HG03064 (cell line): ENCODE data around the gene ZNF829.

ENCODE experiments used
- ATAC-seq: cut with Tn5 transposase; IDR thresholded peaks from one replicate; pipeline ENCODE4 v1.9.1; 2021; ENCODE audit warnings: low read depth; ENCODE audit not compliant: unreplicated experiment

ZNF829 gene

DNA sequence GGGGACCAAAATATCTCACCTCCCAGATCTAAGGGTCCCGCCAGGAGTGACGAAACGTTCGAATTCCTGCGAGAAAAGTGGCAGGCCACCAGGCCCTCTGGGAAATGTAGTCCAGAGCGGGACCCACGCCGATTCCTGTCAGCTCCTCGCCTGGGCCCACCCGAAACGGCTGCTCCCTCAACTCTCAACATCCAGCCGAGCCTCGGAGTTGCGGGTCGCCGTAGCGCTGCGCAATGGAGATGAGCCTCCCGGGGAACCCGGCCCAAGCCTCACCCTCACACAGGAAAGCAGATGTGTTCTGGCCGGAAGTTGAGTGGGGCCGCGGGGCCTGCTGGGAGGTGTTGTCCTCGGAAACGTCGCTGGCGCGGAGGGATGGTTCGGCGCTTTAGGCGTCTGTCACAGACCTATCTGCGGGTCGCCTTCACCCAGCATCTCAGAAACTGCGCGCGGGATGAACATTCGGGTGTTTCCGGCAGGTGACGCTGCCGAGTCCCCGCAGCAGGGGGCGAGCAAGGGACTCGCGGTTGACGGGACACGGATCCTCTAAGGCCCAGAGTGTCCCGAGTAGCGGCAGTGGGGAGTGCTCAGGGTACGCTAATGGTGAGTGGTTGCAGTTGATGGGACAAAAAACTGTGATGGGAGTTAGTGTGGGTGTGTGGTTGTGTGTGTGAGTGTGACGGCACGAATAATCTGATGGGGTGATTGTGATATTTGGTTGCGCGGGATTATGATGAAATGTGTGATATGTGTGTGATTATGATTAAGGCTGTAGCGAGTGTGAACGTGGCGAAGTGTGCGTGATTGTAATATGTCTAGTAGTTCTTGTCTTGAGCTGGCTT is at the start of gene ZNF829, which contains the start of gene ZNF568:
ZNF829 (minus strand) TSS at position 300 of the 839 bp plus-strand sequence. CDS start 1,124 bp downstream, outside the sequence.
ZNF568 (plus strand) TSS at position 341 of the 839 bp plus-strand sequence. CDS start 6,439 bp downstream, outside the sequence.
- peak; percentile 92 for ATAC-seq

DNA sequence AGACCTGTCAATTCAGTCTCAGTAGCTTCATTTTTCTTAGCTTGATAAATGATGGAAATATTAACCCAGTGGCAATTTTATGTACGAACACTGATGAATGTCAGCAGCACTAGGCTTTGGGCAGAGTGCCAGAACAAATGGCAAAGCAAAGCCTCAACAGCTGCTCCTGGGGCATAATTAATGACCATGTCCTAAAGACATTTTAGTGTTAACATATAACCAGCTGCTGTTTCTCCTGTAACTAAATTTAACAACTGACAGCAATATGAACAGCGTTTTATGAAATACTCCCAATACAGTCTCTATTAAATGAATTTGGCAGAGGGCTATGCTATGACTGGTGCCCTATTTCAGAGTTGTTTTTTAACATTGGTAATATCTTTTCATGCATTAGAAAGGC is 47.2 kb upstream of the ZNF829 start:
- no peak for ATAC-seq

DNA sequence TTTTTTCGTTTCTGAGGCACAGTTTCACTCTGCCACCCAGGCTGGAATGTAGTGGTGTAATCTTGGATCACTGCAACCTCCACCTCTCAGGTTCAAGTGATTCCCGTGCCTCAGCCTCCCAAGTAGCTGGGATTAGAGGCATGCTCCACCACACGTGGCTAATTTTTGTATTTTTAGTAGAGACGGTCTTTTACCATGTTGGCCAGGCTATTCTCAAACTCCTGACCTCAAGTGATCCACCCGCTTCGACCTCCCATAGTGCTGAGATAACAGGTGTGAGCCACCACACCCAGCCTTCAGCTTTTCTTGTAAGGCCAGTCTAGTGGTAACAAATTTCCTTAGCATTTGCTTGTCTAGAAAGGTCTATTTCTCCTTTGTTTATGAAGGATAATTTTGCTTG is 46.3 kb upstream of the ZNF829 start:
- no peak for ATAC-seq

DNA sequence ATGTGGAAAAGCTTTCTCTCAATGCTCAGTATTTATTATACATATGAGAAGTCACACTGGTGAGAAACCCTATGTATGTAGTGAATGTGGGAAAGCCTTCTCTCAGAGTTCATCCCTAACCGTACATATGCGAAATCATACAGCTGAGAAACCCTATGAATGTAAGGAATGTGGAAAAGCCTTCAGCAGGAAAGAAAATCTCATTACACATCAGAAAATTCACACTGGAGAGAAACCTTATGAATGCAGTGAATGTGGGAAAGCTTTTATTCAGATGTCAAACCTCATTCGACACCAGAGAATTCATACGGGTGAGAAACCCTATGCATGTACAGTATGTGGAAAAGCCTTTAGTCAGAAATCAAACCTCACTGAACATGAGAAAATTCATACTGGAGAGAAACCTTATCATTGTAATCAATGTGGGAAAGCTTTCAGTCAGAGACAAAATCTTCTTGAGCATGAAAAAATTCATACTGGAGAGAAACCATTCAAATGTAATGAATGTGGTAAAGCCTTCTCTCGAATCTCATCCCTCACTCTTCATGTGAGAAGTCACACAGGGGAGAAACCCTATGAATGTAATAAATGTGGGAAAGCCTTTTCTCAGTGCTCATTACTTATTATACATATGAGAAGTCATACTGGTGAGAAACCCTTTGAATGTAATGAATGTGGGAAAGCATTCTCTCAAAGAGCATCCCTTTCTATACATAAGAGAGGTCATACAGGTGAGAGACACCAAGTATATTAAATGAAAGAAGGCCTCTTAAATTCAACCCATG is 34.4 kb upstream of the ZNF829 start:
- ATAC-seq = no peak

DNA sequence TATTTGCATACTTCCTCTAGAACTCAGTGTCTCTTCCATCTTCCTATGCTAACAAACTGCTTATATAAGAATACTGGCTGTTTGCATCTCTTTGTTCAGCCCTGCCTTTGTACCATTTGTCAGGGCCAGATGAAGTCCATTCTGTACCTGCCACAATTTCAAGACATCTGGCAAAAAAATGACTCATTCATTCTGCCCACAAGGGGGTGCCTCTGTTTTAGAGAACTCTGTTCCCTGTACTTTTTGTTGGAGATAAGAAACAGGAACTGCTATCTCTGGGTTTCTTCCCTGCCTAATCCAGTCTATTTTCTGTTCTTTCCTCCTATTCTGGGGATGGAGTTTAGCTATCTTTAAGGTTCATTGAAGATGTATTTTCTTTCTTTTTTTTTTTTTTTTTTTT is 23.1 kb upstream of the ZNF829 start:
- ATAC-seq = no peak

DNA sequence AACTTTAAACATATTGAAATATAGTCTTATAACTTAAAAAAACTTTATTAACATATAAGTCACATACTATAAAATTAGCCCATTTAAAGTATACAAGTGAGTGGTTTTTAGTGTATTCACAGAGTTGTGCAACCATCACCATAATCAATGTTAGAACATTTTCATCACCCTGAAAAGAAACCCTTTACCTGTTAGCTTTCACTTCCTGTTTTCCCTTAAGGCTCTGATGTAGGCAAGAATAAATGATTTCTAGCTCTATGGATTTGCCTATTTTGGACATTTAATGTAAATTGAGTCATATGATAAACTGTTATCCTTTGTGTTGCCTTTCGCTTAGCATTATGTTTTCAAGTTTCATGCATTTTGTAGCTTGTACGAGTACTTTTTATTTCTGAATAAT is 15.6 kb upstream of the ZNF829 start:
- ATAC-seq = no peak

DNA sequence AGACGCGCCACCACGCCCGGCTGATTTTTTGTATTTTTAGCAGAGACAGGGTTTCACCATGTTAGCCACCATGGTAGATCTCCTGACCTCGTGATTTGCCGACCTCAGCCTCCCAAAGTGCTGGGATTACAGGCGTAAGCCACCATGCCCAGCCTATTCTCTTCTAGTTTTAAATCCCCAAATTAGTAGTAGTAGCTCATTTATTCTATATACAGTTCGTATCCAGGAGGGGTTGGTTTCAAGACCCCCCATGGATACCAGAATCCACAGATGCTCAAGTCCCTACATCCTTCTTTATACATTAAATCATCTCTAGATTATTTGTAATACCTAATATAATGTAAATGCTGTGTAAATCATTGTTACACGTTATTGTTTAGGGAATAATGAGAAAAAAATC is 2.0 kb upstream of the ZNF829 start:
- no peak for ATAC-seq

DNA sequence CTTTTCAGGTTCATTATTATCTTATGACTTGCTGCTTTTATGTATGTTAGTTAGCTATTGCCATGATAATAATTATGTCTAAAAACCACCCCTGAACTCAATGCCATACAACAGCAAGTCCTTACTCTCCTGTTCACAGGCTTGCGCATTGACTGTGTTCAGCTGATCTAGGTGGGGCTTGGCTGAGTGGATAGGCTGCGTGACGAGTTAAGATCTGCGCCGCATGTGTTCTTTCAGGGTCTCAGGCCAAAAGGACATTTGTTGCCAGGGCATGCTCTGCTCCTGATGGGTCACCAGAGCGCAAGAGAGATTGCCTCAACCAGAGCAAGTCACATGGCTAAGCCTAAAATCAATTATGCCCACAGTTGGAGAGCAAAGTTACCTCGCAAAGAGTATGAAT is 900 bp upstream of the ZNF829 start:
- no peak for ATAC-seq

DNA sequence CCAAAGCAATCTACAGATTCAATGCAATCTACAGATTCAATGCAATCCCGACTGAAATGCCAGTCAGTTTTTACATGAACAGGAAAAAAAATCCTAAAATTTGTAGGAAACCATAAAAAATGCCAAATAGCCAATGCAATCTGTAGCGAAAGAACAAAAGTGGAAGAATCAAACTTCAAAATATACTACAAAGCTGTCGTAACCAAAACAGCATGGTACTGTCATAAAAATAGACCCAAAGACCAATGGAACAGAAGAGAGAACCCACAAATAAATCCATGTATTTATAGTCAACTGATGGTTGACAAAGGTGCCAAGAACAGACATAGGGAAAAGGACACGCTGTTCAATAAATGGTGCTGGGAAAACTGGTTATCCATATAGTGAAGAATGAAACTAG is 17.7 kb downstream of the ZNF829 start:
- ATAC-seq = no peak

DNA sequence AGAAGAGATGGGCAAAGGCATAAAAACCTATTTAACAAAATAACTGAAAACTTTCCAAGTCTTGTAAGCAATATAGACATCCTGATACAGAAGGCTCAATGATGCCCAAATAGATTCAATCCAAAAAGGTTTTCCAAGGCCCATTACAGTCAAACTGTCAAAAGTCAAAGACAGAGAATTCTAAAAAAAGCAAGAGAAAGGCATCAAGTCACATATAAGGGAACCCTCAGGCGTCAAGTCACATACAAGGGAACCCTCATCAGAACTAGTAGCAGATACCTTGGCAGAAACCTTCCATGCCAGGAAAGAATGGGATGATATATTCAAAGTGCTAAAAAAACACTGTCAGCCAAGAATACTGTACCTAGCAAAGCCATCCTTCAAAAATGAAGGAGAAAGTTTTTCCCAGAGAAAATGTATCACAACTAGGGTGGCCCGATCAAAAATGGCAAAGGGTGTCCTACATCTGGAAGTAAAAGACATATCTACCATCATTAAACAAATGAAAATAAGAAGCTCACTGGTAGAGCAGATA is 21.2 kb downstream of the ZNF829 start:
- ATAC-seq = no peak

DNA sequence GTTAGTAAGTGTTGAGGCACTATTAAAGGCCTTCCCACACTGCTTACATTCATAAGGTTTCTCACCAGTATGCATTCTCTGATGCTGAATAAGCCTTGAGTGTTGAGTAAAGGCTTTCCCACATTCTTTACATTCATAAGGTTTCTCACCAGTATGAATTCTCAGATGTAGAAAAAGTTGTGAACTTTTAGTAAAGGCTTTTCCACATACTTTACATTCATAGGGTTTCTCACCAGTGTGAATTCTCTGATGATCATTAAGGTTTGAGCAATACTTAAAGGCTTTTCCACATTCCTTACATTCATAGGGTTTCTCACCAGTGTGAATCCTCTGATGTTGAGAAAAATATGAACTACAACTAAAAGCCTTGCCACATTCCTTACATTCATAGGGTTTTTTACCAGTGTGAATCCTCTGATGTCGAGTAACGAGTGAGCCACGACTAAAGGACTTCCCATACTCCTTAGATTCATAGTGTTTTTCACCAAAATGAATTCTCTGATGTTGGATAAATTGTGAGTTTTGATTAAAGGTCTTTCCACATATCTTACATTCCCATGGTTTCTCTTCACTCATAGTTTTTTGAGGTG is 24.2 kb downstream of the ZNF829 start:
- ATAC-seq = no peak

DNA sequence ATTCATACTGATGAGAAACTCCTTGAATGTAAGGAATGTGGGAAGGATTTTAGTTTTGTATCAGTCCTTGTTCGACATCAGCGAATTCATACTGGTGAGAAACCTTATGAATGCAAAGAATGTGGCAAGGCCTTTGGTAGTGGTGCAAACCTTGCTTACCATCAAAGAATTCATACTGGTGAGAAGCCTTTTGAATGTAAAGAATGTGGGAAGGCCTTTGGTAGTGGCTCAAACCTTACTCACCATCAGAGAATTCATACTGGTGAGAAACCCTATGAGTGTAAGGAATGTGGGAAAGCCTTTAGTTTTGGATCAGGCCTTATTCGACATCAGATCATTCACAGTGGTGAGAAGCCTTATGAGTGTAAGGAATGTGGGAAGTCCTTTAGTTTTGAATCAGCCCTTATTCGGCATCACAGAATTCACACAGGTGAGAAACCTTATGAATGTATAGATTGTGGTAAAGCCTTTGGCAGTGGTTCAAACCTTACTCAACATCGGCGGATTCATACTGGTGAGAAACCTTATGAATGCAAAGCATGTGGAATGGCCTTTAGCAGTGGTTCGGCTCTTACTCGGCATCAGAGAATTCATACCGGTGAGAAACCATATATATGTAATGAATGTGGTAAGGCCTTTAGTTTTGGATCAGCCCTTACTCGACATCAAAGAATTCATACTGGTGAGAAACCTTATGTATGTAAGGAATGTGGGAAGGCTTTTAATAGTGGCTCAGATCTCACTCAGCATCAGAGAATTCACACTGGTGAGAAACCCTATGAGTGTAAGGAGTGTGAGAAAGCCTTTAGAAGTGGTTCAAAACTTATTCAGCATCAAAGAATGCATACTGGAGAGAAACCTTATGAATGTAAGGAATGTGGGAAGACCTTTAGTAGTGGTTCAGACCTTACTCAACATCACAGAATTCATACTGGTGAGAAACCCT is 38.8 kb downstream of the ZNF829 start:
- no peak for ATAC-seq

DNA sequence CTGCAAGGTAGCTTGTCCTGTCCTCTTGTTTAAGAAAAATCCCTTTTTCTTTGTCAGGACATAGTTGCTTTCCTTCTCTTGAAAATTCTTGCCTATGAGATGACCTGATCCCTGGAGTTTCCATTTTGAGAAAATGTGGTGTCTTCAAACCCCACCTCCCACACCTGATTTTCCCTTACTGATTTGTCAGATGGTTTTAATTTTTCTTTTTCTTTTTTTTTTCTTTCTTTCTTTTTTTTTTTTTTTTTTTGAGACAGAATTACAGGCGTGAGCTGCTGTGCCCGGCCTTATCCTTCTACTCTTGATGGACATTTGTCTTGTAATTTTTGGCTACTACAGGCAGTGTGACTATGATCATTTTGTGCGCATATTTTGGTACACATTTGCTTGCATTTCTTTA is 64.2 kb downstream of the ZNF829 start:
- ATAC-seq = no peak

DNA sequence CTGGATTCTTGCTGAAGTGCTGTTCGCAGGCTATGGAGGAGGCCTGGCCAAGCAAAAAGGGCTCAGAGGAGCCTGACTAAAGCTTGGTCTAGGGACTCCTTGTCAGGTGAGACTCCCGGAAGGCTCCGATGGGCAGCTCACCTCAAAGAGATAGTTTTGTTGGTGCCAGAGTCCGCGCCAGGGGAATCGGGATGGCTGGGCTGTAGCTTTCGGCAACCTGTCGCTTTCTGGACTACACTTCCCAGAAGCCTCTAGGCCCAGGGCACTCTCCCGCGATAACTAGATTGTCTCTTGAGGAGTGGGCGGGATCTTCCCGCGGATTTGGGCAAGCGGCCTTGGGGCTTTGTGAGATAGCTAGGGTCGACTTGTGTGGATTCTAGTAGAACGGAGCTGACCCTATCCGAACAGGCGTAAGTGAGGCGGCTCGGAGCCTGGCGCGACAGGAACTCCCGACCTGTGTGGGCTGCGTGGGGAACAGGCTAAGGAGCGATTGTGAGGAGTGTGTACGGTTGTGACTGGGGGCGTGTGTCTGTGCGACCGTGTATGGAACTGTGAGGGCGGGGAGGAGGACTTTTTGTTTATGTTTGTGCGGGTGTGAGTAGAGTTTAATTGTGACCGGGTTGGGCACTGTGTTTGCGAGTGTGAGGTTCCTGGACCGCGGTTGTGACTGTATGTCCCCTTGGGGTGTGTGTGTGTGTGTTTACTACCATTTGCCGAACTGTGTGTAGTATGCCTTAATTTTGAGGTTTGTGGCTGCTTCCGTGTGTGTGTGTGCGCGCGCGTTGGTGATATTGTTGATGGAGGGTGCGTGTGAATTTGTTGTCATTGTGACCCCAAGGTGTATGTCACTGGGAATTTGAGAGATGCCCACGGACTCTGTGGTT is 65.3 kb downstream of the ZNF829 start, which contains the start of gene ZNF345:
ZNF345 (plus strand) TSS at position 318 of the 884 bp plus-strand sequence. CDS start 25,955 bp downstream, outside the sequence.
- ATAC-seq = no peak

DNA sequence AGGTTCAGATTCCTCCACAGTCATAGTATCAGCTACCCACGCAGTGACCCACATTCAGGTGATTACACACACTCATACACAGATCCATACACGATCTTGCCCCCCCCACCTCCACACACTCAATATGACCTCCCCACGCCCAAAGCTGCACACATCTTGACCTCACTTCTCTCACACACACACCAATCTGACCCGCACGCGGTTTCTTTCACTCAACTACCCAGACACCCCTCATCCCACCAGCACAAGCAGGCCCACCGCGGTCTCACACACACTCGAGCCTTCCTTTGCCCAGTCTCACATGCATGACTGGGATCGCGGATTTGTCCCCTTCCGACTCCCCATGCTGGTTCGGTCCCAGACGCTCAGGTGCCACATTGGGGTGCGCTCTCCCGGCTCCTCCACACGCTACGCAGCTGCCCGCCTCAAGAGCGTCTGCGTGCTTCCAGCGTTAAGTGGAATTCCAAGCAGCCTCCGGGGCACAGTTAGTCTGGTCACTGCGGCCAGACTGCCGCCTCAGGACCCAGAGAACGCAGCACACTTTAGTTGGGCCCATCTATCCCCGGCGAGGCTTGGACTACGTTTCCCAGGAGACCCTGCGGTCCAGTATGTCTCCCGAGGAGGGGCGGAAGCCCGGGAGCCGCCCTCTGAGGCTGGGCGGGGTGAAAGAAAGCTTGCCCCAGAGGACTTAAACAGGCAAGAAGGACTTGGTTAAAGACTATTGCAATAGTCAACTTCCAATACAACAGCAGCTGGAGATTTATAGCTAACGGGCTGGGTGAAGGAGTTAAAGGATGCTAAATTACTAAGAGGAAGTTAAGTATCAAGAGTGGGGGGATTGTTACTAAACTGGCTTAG is 66.2 kb downstream of the ZNF829 start:
- ATAC-seq = no peak

DNA sequence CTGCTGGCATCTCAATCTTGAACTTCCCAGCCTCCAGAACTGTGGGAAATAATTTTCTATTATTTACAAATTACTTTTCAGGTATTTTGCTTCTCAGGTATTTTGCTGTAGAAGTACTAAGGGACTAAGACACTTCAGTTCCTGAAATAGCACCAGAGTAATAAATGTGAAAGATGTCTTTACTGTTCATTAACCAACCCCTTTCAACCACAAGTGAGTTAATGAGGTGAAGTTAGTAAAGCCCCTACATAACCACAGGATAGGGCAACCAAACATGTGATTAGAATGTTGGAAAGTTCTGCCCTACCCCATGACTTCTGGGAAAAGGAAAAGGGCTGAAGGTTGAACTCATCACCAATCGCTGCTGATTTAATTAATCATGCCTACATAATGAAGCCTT is 68.1 kb downstream of the ZNF829 start:
- no peak for ATAC-seq

DNA sequence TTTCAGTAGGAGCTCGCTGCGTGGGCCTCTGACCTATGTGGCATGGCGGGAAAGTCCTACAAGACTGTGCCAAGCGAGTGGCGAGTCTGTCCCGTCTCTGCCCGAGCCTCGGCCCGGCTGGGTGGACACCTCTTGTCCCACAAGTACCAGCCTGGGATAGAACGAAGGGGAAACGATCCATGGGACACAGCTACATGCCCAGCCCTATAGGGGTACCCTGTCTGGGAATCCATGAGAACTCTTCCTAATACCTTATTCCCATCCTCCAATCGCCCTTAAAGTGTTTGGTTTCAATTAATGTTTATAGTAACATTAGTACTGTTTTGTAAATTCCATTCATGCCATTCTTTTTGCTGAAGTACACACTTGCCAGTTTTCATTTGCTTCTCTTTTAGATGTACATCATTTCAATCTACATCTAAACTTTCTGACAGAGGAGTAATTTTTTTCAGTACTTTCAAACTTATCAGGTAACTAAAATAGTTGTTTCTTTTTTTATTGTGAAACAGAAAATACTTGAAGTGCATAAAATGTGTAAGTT is 77.2 kb downstream of the ZNF829 start:
- ATAC-seq = no peak
